C4-2B (cell line): ENCODE results near the gene SGPL1.

Experiments
- H3K27ac ChIP-seq: fragments of 450-650 bp; 2 replicates; pipeline ENCODE4 v1.5.1; 2017
- CTCF ChIP-seq: fragments of 450-650 bp; conservative IDR thresholded peaks from 2 replicates; pipeline ENCODE4 v1.5.1; 2017; ENCODE audit warnings: mild to moderate bottlenecking
- ZFX ChIP-seq: fragments of 450-650 bp; IDR thresholded peaks from 2 replicates; pipeline ENCODE4 v1.6.1; 2017

The SGPL1 gene

GRCh38 chr10:70830164-70830563, 14.4 kb downstream of the SGPL1 start:
- no peak for TF ChIP-seq CTCF
- no peak for TF ChIP-seq ZFX
- no peak overlapping the region for H3K27ac ChIP-seq

GRCh38 chr10:70832221-70832620, 16.5 kb downstream of the SGPL1 start:
- no peak overlapping the region for H3K27ac ChIP-seq
- TF ChIP-seq CTCF (no peak), ZFX (no peak)

- no peak for TF ChIP-seq ZFX
- no peak overlapping the region for H3K27ac ChIP-seq
These were observed 17.2 kb downstream of the SGPL1 start for GRCh38 chr10:70832852-70833528.

GRCh38 chr10:70833601-70834000, 17.9 kb downstream of the SGPL1 start:
- H3K27ac ChIP-seq, result no peak overlapping the region
- TF ChIP-seq ZFX, result no peak
- no peak for TF ChIP-seq CTCF

GRCh38 chr10:70834021-70834420, 18.3 kb downstream of the SGPL1 start:
- TF ChIP-seq CTCF (no peak), ZFX (no peak)
- H3K27ac ChIP-seq, result no peak overlapping the region

- no peak for TF ChIP-seq CTCF
- TF ChIP-seq ZFX, result no peak
- H3K27ac ChIP-seq, result no peak overlapping the region
These were observed 18.8 kb downstream of the SGPL1 start for GRCh38 chr10:70834441-70835151.

GRCh38 chr10:70836319-70836718, 20.6 kb downstream of the SGPL1 start:
- no peak overlapping the region for H3K27ac ChIP-seq
- no peak for TF ChIP-seq ZFX
- TF ChIP-seq CTCF, result no peak
